ENCODE measurements around the gene TMEM255B.

- TF ChIP-seq CTCF (IDR thresholded peaks at IDR 0.05; ENCODE audit: insufficient read depth, low read length, poor library complexity, severe bottlenecking): no peak
- TF ChIP-seq EZH2phosphoT487 (conservative IDR thresholded peaks at IDR 0.05; ENCODE audit: low read length): no peak
These were observed 35.5 kb upstream of the TMEM255B start for GRCh38 chr13:113723410-113724015.

All from SU-DHL-6 (cell line).